NCI-H1694 treated with DMSO at 0.1 percent for 48 hours (cell line): ENCODE results near the gene TRIP13.
"Not testable (repeated sequence)": the region's sequence is repeated elsewhere in the genome, so short reads cannot be mapped to it uniquely, and the experiment has no call there.

ENCODE experiments used
- DNase-seq: peaks from one replicate; lab custom pipeline; 2025; lab: John Stamatoyannopoulos, UW

Gene TRIP13

DNA sequence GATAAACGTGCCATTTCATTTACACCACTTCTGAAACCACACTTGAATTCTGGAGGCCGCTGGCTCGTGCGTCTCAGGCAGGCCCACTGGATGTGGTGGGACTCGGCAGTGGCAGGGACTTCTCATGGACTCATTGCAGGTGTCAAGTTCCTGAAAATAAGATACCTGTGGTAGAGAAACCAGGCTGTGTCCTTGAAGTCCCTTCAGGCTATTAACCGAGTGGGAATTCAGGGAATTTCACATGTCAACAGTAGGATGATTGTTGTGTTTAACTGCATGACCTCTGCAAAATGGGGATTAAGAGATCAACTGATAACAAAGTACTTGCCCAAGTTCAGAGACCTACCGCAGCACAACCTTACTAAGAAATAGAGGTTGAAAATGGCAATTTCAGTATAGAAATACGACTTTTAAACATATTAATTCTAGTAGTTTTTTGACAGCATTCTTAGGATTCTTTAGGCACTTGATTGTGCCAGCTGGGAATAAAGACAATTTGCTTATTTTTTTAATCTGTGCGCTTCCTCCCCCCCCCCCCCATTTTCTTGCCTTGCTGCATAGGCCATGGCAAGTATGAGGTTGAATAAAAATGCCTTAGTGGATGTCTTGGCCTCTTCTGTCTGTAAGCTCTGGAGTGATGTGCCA, 26.8 kb downstream of the TRIP13 start:
- DNase-seq = no peak

DNA sequence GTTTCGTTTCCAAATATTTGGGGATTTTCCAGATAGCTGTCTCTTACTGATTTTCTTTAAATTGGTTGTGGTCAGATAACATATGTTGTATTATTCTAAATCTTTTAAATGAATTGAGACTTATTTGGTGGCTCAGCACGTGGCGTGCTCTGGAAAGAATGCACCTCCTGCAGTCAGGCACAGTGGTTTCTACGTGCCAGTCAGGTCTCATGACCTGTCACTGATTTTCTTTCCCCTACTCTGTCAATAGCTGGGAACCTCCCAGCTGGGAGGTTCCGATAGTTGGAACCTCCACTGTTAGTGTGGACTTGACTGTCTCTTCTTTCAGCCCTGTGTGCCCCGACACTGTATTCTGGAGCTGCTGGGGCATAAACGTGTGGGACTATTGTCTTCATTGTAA, 27.6 kb downstream of the TRIP13 start:
- no peak for DNase-seq

- no peak for DNase-seq
Observed at GRCh38 chr5:921456-922435, 29.1 kb downstream of the TRIP13 start.

DNA sequence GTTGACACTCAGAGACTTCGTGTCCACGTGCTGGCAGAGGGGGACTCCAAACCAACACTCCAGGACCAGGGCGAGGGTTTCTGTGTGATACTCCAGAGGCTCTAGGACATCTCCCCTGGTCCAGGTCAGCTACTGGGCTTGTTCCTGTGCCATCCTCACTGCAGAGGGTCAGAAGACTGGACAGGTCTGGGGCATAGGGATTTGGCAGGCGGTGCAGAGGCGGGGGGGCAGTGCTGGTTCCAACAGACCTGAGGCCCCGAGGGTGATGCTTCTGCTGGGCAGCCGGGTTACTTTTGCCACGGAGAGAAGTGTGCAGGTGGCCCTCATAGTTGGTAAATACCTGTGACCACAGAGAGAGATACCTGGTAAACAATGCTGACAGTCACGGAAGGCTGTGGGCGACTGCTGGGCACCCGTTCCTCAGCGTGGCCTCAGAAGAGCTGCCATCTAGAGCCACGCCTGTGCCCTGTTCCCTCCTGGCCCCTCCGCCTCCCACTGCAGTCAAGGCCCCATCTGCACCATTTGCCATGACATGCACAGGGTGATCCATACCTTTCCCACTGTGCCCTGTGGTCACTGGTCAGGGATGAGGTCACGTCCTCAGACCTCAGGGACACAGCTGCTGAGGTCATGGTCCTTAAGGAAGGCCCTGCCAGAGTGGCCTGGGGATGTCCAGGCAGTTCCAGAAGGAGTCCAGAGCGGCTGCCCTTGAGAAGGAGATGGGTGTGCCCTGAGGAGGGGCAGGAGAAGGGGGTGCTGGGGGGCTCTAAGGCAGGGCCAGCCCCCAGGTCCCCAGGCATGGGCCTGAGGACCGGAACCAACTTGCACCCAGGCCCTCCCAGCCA, 30.0 kb downstream of the TRIP13 start:
- DNase-seq = no peak

DNA sequence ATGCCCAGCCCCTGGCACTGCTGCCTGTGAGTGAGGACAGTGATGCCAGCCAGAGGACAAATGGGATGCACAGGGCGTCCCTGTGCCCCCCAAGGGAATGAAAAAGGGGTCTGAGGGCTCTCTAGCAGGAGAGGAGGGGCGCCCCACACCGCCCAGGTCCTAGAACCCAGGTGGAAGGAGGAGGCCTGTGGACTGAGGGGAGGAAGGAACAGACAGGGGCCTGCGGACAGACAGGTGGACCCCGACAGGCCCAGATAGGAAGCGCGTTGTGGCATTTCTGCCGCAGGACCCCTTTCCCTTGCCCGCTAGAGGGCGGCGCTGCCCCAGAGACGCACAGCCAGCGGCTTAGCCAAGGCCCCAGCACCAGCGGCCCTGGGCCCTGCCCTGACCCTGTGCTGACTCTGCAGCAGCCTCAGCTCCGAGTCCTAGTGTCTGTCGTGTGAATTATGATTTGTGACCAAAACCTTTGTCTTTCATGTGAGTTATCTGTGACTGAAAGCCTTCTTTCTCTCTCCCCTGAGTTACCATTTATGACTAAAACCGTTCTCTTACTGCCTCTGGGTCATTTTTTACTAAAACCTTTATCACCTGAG, 30.7 kb downstream of the TRIP13 start:
- peak; percentile 68 for DNase-seq

DNA sequence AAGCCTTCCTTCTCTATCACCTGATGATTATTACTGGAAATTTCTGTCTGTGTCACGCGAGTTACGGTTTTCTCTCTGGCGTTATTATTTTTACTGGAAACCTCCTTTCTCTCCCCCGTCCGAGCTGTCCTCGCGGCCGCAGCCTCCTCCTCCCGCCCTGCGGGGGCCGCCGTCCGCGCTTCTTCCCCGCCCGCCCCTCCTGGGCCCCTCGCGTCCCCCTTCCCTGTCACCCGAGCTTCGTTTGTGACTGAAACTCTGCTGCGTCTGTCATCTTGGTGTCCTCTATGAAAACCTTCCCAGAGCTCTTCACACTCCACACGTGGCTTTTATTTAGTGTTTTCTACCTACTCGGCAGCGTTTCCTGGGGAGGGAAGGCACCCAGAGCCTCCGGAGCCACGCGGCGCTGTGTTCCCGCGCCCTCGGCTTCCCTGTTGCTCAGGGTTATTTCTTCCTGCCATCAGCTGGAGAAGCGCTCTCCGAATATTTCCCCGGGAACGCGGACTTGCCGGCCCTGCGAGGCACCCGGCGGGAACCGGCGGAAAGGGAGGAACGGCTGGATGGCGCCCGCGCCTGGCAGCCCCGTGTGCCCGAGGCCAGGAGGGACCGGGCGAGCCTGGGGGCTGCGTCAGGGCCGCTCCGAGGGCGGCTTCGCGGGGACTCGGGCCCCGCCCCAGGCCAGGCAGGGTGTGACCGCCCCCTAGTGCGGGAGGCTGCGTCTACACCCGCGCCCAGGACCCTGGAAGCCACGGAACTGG, 33.9 kb downstream of the TRIP13 start:
- DNase-seq = no peak

- no peak for DNase-seq
Observed at GRCh38 chr5:927172-928015, 34.7 kb downstream of the TRIP13 start.

DNA sequence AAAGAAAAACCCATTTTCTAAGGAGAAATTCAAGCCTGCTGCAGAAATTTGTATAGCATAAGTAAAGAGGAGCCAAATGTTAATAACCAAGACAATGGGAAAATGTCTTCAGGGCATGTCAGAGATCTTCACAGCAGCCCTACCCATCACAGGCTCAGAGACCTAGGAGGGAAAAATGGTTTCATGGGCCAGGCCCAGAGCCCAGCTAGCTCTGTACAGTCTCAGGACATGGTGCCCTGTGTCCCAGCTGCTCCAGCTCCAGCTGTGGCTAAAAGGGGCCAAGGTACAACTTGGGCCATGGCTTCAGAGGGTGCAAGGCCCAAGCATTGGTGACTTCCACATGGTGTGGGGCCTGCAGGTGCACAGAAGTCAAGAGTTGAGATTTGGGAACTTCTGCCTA, 36.5 kb downstream of the TRIP13 start:
- not testable (repeated sequence) for DNase-seq

DNA sequence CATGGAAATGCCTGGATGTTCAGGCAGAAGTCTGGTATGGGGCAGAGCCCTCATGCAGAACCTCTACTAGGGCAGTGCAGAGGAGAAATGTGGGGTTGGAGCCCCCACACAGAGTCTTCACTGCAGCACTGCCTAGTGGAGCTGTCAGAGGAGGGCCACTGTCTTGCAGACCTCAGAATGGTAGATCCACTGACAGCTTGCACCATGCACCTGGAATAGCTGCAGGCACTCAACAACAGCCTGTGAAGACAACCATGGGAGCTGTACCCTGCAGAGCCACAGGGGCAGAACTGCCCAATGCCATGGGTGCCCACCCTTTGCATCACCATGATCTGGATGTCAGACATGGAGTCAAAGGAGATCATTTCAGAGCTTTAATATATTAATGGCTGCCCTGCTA, 36.9 kb downstream of the TRIP13 start:
- no peak for DNase-seq

GRCh38 chr5:930866-931265, 38.2 kb downstream of the TRIP13 start:
- no peak for DNase-seq

DNA sequence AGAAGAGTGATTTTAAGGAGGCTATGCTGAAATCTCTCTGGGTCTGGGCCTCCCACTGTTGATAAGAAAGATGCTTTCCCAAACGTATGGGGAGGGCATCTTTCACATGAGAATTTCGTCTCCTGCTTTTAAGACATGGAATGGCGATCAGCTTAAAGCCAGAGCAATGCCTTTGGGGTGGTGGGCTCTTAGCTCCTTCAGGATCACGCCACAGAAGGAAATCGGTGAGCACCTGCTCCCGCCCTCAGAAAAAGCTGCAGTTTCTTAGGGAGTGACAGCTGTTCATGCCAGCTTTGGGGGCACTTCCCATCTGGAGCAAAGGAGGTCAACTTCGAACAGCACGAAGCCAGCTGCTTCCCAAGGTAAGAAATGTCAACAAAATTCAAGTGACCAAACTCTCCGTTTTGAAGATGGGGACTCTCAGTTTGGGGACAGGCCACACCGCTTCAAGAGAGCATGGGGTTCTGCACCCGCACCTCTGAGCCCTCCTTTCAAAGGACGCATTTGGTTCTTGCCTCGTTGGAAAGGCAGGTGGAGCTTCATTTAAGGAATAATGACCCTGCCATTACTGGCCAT, 39.0 kb downstream of the TRIP13 start:
- no peak for DNase-seq

DNA sequence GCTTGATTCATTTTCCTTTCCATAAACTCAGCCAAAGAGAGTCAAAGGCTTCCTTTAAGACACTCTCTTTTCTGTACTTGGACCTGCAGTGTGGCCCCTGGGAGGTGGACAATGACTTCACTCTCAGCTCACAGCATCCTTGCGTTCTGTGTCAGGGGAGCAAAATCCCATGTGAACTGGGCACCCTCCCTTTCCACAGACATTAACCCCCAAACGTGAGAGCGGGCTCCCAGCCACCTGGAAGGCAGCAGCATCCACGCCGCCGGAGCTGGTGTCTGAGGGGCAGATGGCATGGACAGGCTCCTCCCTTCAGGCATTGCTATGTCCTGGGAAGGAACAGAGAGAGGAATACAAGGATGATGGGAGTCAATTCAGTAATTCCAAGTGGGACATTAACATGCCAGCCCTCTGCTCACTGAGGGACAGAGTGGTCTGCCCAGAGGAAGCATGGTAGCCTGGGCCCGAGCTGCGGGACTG, 39.5 kb downstream of the TRIP13 start:
- no peak for DNase-seq

DNA sequence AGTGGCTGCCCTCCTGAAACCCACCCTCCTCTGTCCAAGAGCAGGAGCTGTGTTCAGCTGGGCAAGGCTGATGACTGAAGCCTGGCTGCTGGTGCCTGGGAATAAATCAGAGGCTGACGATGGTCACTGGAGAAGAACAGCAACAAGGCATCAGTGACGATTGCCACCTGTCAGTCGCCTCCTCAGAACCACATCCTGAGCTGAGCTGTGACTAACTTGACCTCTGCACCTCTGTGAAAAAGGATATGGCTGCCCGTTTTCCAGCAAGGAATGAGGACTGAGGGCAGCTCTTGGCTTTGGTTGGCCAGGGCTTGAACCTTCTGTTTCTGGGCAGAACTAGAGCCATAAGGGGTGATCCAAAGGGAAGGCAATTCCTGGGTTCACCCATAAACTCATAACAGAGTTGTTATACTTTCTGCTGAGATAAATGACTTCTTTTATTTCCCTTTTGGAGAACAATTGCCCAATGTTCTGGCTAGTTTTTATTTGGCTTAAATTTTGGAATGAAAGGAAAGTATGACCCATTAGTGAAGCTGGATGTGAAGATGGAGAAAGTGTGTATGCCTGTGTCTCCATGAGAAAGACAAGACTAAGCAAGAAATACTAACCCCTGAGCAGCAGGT, 40.1 kb downstream of the TRIP13 start:
- no peak for DNase-seq

- no peak for DNase-seq
Observed at GRCh38 chr5:933251-933861, 40.7 kb downstream of the TRIP13 start.

DNA sequence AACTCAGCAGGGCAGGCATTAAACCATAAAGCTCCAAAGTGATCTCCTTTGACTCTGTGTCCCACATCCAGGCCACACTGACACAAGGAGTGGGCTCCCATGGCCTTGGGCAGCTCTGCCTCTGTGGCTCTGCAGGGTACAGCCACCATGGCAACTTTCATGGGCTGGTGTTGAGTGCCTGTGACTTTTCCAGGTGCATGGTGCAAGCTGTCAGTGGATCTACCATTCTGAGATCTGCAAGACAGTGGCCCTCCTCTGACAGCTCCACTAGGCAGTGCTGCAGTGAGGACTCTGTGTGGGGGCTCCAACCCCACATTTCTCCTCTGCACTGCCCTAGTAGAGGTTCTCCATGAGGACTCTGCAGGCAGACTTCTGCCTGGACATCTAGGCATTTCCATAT, 41.3 kb downstream of the TRIP13 start:
- not testable (repeated sequence) for DNase-seq

DNA sequence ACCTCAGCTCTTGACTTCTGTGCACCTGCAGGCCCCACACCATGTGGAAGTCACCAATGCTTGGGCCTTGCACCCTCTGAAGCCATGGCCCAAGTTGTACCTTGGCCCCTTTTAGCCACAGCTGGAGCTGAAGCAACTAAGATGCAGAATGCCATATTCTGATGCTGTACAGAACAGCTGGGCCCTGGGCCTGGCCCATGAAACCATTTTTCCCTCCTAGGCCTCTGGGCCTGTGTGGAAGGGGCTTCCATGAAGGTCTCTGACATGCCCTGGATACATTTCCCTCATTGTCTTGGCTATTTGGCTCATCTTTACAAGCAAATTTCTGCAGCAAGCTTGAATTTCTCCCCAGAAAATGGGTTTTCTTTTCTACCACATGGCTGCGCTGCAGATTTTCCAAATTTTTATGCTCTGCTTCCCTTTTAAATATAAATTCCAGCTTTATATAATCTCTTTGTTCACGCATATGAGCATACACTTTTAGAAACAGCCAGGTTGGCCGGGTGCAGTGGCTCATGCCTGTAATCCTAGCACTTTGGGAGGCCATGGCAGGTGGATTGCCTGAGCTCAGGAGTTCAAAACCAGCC, 41.8 kb downstream of the TRIP13 start:
- DNase-seq = not testable (repeated sequence)

DNA sequence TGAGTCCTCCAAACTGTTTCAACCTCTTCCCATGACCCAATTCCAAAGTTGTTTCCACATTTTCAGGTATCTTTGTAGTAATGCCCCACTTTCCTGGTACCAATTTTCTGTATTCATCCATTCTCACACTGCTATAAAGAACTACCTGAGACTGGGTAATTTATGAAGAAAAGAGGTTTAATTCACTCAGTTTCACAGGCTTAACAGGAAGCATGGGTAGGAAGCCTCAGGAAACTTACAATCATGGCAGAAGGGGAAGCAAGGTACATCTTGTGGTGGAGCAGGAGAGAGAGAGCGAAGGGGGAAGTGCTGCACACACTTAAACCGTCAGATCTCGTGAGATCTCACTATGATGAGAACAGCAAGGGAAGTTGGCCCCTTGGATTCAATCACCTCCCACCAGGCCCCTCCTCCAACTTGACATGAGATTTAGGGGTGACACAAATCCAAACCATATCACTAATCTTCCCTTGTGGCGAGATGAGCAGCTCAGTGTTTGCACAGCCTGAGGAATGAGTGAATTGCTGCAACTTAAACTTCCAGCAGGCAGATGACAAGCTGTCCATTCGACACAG, 42.9 kb downstream of the TRIP13 start:
- no peak for DNase-seq
